GM21381 (cell line): Measurements from ENCODE around the gene ANKRD36C.
"Not testable (repeated sequence)": the region's sequence is repeated elsewhere in the genome, so short reads cannot be mapped to it uniquely, and the experiment has no call there.

ENCODE experiments used
- ATAC-seq: cut with Tn5 transposase; IDR thresholded peaks from one replicate; pipeline ENCODE4 v1.9.1; 2021; ENCODE audit warnings: mild to moderate bottlenecking, moderate library complexity; ENCODE audit not compliant: unreplicated experiment

ANKRD36C gene

DNA sequence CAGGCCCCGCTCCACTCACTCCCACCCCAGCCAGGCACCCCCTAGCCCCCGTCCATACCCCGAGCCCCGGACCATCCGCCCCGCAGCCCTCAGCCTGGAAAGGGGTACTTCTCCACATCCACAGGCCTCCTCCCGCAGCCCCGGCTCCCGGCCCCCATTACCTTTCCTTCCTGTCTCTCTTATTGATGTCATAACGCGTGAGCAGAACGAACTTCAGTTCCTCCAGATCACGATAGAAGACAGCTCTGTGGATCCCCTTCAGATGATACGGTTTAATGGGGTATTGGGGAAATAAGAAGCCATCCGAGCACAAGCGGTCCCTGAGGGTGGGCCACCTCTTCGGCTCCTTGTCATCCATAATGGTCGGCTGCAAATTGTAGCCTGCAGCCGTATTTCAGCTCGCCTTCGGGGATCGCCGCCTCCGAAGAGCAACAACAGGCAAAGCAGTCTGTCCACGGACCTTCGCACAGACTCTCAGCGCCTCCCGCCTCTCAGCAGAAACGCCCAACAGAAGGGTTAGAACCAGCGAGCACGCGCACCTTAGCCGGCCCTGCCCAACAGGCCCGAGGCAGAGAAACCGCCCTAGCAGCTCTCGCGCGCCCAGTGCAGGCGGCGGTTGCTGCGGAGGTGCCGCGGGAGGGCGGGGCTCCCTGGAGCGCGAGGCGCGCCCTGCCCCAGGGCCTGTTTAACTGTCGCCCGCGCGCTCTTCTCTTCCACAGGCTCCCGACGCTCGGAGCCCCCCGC is at the start of gene ANKRD36C:
Gene ANKRD36C, minus strand, starts transcription at position 474 of the 744 bp plus-strand sequence. Its CDS starts 116 bp downstream, at position 358.
- ATAC-seq = peak; percentile 88

DNA sequence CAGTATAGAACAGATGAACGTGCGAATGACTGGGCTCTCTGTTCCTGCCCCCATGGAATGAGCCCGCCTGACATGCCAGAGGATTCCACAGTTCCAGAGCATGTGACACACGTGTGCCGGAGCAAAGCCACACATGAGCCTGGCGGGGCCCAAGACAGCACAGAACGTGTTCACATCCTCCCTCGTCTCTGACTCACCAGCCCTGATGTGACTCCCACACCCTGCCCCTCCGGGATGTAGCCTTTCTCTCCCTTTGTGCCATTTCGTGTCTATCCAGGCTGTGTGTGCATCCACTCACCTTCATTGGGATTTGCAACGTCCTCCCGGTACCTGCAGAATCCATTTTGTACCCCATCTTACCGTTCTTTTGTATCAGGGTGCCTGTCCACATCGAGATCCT is 43.9 kb upstream of the ANKRD36C start:
- not testable (repeated sequence) for ATAC-seq

DNA sequence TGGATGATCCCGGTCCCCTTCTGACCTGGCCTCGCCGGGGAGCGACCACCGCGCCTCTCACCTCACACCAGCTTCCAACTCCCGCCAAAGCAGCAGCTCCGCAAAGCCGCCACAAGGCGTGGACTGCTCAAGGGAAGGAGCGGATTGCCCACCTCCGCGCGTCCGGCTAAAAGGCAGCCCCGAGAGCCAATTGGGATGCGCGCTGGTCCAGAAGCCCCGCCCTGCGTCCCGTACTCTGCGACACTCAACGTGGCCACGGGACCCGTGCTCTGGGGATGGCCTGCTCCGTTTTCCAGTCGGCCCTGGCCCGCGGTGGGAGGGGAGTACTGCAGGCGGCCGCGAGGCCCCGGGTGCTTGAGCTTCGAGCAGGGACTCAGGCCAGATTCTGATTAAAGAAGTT is 43.2 kb upstream of the ANKRD36C start, which contains the start of gene GPAT2:
Gene GPAT2, minus strand, starts transcription at position 125 of the 400 bp plus-strand sequence. CDS start 2,557 bp downstream, outside the sequence.
- not testable (repeated sequence) for ATAC-seq

DNA sequence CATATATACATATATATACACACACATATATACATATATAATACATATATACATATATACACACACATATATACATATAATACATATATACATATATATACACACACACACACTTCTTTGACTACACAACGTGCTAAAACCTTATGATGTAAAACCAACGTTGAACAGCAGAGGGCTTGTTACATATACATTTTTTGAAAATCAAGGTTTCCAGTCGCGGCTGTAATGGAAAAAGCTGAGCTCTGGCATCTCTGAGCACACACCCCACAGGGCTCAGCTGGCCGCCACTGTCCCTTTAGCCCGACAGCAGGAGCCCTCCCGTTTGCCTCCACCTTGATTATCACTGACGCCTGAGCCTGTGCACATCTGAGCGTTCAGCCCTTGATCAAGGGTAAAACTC is 42.4 kb upstream of the ANKRD36C start:
- ATAC-seq = not testable (repeated sequence)

DNA sequence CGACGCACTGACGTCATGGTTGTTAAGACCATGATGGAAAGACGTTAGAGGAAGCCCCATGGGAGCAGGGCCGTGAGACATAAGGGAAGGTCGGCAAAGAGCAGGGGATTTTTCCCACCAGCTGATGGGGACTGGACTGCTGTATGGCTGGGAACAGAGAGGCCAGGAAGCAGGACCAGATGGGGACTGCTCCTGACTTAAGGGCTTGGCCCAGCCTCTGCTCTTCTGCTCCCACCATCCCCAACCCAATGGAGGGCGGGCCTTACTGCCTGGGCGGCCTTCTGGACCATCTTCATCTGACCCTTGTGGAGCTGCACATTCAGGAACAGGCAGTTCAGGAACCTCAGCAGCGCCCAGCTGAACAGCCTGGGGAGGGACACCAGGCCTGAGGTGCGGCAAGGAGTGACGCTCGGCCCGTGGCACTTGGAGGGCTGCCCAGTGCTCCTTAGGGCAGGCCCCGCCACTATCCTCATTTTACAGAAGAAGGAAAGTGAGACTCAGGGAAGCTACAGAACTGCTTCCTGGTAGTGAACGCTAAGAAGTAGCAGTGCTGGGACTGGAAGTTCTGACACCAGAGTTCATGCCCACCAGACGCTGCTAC is 36.2 kb upstream of the ANKRD36C start:
- not testable (repeated sequence) for ATAC-seq

DNA sequence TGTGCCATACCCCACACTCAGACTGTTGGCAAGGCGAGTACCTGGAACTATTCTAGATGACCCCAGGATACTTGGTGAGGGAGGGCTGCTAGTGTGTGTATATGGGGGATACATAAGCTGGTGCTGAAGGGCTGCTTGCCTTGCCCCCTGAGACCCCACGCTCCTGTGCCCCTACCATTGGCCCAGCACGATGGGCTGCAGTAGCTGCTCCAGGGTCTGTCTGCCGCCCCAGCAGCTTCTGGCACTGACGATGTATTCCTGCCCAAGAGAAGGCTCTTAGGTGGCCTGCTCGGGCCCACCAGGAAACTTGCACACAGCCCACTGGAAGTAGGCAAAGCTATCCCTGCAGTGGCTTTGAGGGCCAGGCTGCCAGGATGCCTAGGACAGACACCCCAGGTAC is 34.1 kb upstream of the ANKRD36C start:
- ATAC-seq = not testable (repeated sequence)

DNA sequence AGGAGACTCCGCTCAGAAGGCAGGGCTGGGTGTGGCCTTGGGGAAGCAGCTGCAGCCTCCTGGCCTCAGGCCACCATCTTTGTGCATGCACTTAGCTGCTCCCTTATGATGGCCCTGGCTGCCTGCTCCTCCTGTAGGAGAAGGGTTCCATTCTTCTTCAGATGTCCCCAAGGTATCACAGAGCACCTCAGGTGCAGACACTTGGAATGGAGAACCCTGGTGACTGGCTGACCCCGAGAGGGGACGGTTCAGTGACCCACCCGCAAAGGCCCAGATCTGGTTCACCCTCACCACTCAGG is 33.5 kb upstream of the ANKRD36C start:
- no peak for ATAC-seq

DNA sequence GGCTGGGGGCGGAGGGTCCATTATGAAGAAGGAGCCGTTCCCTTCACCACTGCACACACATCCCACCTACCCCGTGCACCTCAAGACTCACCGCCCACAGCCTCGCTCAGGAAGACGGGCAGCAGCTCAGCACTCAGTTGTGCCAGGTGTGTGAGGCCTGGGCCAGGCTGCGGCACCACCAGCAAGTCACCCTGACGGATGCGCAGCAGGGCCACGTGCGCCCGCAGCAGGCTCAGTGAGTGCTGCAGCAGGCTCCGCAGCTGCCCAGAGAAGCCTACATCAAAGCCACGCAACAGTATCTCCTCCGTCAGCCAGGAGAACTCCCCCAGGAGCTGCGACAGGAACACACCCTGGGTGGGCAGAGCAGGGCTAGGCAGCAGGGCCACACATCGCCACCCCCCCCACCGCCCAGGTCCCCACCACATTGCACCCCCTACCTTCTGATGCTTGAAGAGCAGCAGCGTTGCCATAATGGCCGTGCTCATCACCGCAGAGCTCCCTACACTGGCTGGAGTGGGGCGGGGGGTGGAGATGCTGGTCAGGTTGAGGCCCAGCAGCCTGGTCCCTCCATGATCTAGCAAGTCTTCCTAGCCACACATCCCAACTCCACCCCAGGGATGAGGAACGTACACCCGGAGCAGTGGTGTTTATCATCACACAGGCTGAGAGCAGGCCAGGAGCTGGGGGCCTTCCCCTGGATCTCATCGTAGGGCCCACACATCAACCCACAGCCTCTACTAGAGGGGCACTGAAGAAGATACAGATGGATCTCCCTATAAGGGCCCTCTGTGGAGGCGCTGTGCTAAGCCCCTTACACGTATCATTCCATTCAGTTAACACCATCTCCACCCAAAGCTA is 32.9 kb upstream of the ANKRD36C start:
- no peak for ATAC-seq

DNA sequence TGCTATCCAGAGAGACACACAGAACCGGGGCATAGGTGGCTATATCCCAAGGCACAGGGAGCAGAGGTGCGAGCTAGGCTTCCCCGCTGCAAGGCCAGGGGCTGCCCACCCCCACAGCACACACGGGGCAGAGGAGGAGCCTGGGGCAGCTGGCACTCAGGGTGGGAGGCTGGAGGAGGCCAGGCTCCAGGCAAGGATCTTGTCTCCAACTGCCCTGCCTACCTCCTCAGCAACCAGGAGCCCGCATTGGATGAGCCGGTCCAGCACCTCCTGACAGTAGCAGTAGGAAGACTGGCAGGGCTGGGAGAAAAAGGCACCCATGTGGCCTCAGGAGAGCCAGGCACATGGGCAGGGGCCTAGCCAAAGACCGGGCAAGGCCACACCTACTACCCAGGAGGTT is 32.1 kb upstream of the ANKRD36C start:
- ATAC-seq = not testable (repeated sequence)

DNA sequence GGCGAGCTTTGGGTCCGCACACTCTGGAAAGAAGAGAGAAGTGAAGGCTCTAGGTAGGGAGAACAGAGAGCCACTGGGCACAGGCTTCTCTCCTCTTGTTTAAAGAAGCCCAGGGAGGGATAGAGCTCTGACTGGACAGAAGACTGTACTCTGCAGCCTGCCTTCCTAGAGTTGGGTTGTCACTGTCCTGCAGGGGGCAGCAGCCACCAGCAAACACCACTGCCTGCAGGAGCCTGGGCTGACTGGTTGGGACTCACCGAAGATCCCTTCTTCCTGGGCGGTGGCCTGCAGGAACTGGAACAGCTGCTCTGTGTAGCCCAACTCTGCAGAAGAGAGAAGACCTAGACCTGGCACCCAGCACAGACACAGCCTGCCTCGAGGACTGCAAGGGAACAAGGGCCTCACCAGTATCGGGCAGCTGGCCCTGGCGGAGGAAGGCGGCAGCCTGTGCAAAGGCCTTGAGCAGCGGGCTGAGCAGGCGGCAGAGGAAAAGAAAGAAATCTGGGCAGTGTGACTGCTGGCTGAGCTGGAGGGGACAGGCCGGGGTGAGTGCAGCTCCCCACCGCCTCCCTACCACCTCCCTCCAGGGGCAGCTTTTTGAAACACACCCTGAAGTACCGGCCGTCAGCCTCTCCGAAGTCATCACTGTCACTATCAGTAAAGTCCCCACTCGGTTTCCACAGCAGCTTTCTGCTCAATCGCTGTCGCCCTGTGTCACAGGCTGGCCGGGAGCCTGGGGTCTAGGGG is 31.2 kb upstream of the ANKRD36C start:
- ATAC-seq = peak; percentile 77

DNA sequence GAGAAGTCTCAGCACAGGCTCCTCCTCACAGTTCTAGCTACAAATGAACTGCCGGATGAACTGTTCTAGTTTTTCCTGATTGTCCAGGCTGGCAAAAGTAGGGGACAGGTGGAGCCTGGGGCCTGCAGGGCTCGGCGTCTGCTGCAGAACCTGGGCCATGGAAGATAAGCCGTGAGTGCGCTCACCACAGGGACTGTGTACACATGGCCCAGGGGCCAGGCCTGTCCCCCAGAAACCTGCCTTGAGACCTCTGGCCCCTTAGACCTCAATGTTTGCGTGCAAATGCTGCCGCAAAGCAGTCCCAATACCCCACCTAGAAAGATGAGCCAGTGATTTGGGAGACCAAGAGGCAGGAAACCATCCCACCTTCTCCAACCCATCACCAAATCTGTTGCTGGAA is 30.5 kb upstream of the ANKRD36C start:
- not testable (repeated sequence) for ATAC-seq

DNA sequence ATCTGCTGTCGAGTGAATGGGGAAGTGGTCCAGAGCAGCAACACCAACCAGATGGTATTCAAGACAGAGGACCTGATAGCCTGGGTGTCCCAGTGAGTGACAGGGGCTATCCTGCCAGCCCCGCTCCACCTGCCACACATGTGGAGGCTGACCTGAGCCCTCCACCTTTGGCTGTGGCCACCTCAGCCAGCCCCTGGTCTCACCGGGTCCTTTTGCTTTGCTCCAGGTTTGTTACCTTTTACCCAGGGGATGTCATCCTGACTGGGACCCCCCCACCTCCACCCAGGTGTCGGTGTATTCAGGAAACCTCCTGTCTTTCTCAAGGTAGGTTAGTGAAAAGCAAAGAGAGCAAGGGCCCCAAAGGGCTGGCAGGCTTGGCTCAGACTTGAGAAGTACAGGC is 29.5 kb upstream of the ANKRD36C start:
- not testable (repeated sequence) for ATAC-seq

DNA sequence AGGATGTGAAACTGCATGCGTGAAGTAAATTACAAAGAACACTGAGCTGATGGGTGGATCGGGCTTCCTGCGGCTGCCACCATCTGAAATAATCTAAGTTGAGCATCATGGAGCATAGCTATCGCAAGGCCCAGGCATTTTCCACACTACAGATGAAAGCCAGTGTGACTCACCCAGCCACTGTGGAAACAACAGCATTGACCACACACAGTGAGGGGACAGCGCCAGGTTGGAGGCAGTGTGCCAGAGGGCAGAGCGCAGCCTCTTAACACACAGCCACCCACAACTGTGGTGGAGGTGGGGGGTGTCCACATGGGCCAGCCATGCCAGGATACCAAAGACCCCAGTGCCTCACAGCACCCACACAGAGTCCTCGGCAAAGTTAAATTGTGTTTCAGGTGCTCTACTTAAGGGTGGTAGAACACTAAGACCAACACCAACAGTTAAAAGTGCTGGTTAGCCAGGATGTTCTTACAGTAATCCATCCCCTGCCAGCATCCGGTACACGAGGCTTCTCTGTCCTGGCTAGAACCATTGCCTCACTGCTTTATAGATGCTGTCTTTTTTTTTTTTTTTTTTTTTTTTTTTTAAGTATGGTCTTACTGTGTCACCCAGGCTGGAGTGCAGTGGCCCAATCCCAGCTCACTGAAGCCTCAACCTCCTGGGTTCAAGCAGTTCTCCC is 28.4 kb upstream of the ANKRD36C start:
- ATAC-seq = not testable (repeated sequence)

DNA sequence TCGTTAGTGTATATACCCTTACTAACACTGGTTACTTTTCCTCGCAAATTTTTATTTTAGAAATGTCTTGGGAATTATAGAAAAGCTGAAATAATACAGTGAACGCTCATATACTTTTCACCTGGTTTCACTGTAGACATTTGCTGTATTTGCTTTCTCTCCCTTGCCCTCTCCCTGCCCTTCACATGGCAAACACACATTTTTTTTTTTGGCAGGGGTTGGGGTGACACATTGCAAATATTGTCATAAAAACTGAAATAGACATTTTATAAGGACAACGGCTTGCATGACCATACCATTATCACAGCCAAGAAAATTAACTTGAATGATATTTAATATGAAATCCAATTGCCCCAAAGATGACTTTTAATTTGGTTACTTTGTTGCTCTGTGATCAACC is 24.7 kb upstream of the ANKRD36C start:
- not testable (repeated sequence) for ATAC-seq

DNA sequence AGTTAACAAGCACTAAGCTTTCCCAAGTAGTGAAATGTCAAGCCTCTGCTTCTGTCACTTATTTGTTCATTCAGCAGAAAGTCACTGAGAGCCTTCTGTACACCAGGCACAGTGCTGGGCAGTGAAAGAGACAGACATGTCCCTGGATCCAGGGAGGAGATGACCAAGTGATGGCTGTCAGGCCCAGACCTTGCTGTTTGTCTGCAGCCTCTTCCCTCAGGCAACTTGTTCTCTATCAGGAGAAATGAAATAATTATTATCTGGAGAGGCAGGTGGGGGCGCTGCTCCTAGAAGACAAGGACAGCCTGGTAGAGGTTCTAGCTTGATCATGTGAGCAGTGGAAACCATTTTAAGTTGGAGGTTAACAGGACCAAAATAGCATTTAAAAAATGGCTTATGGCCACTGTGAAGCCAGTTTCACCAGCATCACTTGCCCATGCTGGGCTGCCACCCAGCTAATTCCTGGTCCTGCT is 21.2 kb upstream of the ANKRD36C start:
- not testable (repeated sequence) for ATAC-seq

DNA sequence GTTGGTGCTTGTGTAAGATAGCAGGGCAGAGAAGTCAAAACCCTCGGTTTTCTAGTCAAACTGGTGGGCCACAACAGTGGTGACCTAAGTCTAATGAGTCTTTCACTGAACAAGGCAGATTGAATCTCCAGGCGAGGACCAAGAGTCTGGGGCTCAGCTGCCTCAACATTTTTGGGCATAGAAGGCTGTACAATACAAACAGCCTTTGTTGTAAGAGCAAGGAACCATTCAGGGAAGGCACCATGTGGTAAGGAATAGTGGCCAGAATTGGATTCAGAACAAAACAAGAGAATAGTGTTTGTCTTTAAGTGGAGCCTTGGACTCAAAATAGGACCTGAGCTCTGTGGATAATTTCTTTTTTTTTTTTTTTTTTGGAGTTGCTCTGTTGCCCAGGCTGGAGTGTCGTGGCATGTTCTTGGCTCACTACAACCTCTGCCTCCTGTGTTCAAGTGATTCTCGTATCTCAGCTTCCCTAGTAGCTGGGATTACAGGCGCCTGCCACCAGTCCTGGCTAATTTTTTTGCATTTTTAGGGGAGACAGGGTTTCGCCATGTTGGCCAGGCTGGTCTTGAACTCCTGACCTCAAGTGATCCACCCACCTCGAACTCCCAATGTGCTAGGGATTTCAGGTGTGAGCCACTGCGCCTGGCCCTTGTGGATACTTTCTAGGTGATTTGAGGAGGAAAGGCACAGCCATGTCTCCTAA is 20.6 kb upstream of the ANKRD36C start:
- not testable (repeated sequence) for ATAC-seq

DNA sequence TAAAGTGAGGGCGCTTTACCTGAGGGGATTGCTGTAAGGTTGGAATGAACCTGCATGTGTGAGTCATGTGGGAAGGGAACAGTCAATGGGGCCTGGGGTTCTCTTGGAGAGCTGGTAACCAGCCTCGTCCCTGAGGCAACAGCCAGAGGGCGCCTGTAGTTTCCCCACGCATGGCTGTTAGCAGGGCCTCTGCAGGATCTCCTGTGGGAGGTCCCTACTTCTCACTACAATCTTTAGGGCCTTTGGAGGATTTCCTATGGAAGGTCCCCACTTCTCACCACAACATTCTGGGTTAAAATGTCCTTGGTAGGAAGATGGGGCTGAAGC is 19.5 kb upstream of the ANKRD36C start:
- peak; percentile 13 for ATAC-seq

DNA sequence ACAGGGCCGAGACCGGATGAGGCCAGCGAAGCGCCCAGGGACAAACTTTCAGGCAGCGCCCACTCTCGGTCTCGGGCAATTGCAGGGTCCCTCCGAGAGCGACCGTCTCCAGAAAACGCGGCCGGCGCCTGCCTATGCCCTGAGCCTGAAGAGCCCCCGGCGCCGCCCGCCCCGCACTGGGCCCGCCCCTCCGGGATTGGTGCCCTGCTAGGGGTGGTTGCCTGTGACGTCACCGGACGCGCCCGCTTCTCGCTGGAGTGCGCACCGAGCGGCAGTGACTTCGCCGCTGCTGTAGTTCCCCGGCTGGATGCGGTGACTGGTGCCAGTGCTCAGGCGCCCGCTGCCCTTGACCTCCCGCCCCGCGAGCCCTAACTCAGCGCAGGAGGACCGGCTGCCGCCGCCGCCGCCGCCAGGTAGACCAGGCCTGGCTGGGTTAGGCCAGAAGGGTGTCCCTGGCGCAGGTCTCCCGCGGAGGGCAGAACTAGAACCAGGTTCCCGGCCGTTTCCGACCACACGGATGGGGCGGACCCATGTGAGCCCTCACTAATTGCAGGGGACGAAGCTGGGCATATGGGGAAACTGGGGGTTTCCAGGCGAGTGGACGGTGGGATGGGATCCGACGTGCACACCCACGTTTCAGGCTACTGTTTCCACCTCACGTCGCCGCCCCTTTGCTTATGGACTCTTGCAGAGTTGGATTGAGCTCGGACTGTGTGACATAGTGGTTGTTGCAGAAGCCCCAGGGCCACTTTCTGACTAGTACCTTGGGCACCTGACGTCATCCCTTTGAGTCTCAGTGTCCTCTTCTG is 18.9 kb upstream of the ANKRD36C start:
- peak; percentile 99 for ATAC-seq

DNA sequence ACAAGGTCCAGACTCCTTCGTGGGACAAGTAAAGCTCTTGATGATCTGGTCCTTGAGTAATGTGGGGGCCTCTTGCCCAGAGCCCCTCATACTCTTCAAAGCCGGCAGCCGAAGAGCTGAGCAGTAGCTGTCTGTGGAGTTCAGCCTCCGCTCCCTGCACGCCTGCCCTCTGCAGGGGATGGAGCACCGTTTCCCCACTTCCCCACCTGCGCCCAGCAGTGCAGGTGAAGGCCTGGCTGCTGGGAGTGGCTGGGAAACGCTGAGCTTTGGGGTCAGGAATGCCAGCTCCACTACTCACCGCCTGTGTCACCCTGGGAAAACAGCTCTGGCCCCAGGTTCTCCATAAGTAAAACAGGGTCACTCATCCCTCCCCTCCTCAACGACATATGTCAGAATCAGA is 18.2 kb upstream of the ANKRD36C start:
- not testable (repeated sequence) for ATAC-seq
